GM21367 (cell line): ENCODE data around the gene ASB14.

Experiments used
- ATAC-seq: cut with Tn5 transposase; IDR thresholded peaks from one replicate; pipeline ENCODE4 v1.9.1; 2021; ENCODE audit not compliant: unreplicated experiment

The ASB14 gene

GRCh38 chr3:57261119-57261518, 31.4 kb downstream of the ASB14 start:
- no peak for ATAC-seq

- no peak for ATAC-seq
Observed at GRCh38 chr3:57257678-57258077, 34.8 kb downstream of the ASB14 start.

- no peak for ATAC-seq
Observed at GRCh38 chr3:57256844-57257243, 35.6 kb downstream of the ASB14 start.

GRCh38 chr3:57252404-57252803, 40.1 kb downstream of the ASB14 start:
- ATAC-seq = no peak

- ATAC-seq = no peak
Observed at GRCh38 chr3:57244946-57245345, 47.5 kb downstream of the ASB14 start.

- ATAC-seq = no peak
Observed at GRCh38 chr3:57234613-57235575, 57.6 kb downstream of the ASB14 start.

- no peak for ATAC-seq
Observed at GRCh38 chr3:57233799-57234198, 58.7 kb downstream of the ASB14 start.

GRCh38 chr3:57230006-57230405, 62.5 kb downstream of the ASB14 start:
- no peak for ATAC-seq

- ATAC-seq = peak; percentile 35
Observed at GRCh38 chr3:57227930-57228751, 64.3 kb downstream of the ASB14 start.

GRCh38 chr3:57227204-57227929, 65.1 kb downstream of the ASB14 start, which contains the start of gene APPL1:
APPL1 (plus strand) TSS chr3:57227729; CDS start chr3:57227884, 155 bp downstream.
- ATAC-seq = peak; percentile 81

GRCh38 chr3:57226176-57226575, 66.3 kb downstream of the ASB14 start:
- no peak for ATAC-seq

GRCh38 chr3:57224856-57225255, 67.6 kb downstream of the ASB14 start:
- ATAC-seq = no peak

GRCh38 chr3:57221883-57222282, 70.6 kb downstream of the ASB14 start:
- no peak for ATAC-seq
